Psoas muscle (tissue), 8 donors: ENCODE data around the gene SSBP4. TPM values are rescaled to one million over a fixed set of nuclear protein-coding genes. Genes with fewer than 3 reads are reported as not detected.

Experiments
- ATAC-seq, 4 donors: fragments of 200-7000 bp; cut with Tn5 transposase; one replicate each; pipeline ENCODE4 v1.9.1; 2020; ENCODE audit warnings: moderate library complexity in 3 of 4, mild to moderate bottlenecking in 2 of 4
- DNase-seq, 2 donors: peaks; one replicate each; pipeline ENCODE4 v3.0.0-alpha.2; 2020
- H3K27ac ChIP-seq: fragments of 200-600 bp; one replicate; pipeline ENCODE4 v1.8.0; 2022
- H3K27me3 ChIP-seq, 3 donors: fragments of 200-600 bp in 1 of 3; one replicate each; pipeline versions ENCODE4 v1.6.1 to v1.8.0; 2013 to 2022; ENCODE audit warnings: low read length in 2 of 3, mild to moderate bottlenecking in 2 of 3, moderate library complexity in 1 of 3; ENCODE audit not compliant: insufficient read depth in 3 of 3
- H3K36me3 ChIP-seq, 2 donors: fragments of 200-600 bp in 1 of 2; one replicate each; pipeline versions ENCODE4 v1.6.1 to v1.8.0; 2013 to 2022; ENCODE audit warnings: low read depth in 1 of 2, mild to moderate bottlenecking in 1 of 2, moderate library complexity in 1 of 2; ENCODE audit not compliant: insufficient read depth in 1 of 2
- H3K4me1 ChIP-seq: fragments of 200-600 bp; one replicate; pipeline ENCODE4 v1.8.0; 2022
- H3K4me3 ChIP-seq: fragments of 200-600 bp; one replicate; pipeline ENCODE4 v1.8.0; 2022; ENCODE audit warnings: mild to moderate bottlenecking
- H3K9me3 ChIP-seq: fragments of 200-600 bp; one replicate; pipeline ENCODE4 v1.8.0; 2022
- WGBS, 3 donors: extraction: QIAGEN DNeasy Blood & Tissue Kit; methylation state at CpG; one replicate each; pipeline versions ENCODE4 v1.1.6 to v1.1.7; 2013; 5-methylcytosine and 5-hydroxymethylcytosine counted together
- intact Hi-C, 2 donors: fragments of 100-400 bp; cut with DNase I; formaldehyde crosslinking; loops; one replicate each; pipeline versions ENCODE4 v1.11.0 to v1.14.2; 2022
- polyA plus RNA-seq, 3 donors: library from polyadenylated mRNA; stranded (reverse); fragments of 200-250 nt; gene quantifications; one replicate each; pipeline ENCODE4 v1.2.3, GENCODE V29; 2013
- total RNA-seq, 4 donors: library from RNA; stranded (reverse); fragmentation: NEBNext Ultra II Directional in 2 of 4; extraction: Animal tissue kit (Norgen Biotek cat#: 25700) in 2 of 4; gene quantifications; one replicate each; pipeline versions ENCODE4 v1.2.1 to v1.2.4, GENCODE V29; 2021 to 2023
- TF ChIP-seq, protein P1 (sequence below): fragments of 200-600 bp; IDR thresholded peaks from one replicate; pipeline ENCODE4 v1.8.0; 2022; ENCODE audit warnings: antibody characterized with exemption
- donor health status: healthy with polysubstance abuse.
- donor health status: DM: no; HTN: no; CAD: no; lungs with moderate emphysema.
- donor health status: Bipolar disorder and iron deficiency.
- donor health status: healthy.
- donor health status: DM: yes; HTN: yes; CAD: no.
- donor health status: DM: no; HTN: no; CAD: no.
- donor health status: DM: no; HTN: no; CAD: no.
- donor health status: DM: yes; HTN: yes; CAD: no.

SSBP4 gene
- total and polyA plus RNA-seq, 7 donors = 25.8 to 46.1 (median 29.3) TPM

DNA sequence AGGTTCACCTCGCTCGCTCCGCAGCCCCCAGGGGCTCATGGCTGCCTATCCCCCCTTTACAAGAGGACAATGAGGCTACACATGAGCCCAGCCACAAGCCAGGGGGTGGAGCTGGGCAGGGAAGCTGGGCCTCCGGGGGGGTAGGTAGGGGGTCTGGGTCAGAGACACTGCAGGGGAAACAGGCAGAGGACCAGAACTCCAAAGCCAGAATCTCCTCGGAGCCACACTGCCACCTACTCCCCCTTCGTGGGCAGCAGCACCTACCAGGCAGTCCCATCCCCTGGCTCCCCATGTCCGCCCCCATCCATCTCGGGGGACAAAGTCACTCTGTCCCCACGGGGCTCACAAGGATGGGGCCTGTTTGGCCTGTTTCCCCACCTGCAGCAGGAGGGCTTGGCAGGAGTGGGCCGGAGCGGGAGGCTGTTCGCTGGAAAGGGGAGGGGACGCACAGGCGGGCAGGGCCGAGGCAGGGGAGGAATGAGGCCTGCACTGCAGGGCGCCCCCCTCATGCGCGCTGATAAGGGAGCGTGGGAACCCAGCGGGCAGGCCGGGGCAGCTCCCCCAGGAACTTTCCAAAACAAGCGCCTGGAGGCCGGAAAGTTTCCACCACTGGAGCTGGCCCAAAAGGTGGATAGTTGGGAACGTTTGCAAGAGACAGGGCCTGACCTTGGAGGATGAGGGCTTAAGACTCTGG lies 19.3 kb downstream of the SSBP4 start:
- no peaks in the 10 kb centered on the region for H3K9me3 ChIP-seq
- H3K4me3 ChIP-seq = peak overlapping the region; percentile 68
- peak in 1 of 2 donors; percentile 67 for DNase-seq
- TF ChIP-seq, protein P1, sequence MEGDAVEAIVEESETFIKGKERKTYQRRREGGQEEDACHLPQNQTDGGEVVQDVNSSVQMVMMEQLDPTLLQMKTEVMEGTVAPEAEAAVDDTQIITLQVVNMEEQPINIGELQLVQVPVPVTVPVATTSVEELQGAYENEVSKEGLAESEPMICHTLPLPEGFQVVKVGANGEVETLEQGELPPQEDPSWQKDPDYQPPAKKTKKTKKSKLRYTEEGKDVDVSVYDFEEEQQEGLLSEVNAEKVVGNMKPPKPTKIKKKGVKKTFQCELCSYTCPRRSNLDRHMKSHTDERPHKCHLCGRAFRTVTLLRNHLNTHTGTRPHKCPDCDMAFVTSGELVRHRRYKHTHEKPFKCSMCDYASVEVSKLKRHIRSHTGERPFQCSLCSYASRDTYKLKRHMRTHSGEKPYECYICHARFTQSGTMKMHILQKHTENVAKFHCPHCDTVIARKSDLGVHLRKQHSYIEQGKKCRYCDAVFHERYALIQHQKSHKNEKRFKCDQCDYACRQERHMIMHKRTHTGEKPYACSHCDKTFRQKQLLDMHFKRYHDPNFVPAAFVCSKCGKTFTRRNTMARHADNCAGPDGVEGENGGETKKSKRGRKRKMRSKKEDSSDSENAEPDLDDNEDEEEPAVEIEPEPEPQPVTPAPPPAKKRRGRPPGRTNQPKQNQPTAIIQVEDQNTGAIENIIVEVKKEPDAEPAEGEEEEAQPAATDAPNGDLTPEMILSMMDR = no peak
- peaks cover 18% of the 10 kb centered on the region for H3K4me1 ChIP-seq
- peaks cover 0 to 11% of the 10 kb centered on the region in 2 donors for H3K36me3 ChIP-seq
- peak; percentile 9 to 25 (median 12) for ATAC-seq
- WGBS, 3 donors = 18 to 24% (median 22%) methylated on average over 20 to 24 of the region's 24 CpGs
- H3K27me3 ChIP-seq = peaks cover 0 to 8% (median 6%) of the 10 kb centered on the region in 3 donors
- intact Hi-C loops = no loop called here
- peak overlapping the region; percentile 50 for H3K27ac ChIP-seq

DNA sequence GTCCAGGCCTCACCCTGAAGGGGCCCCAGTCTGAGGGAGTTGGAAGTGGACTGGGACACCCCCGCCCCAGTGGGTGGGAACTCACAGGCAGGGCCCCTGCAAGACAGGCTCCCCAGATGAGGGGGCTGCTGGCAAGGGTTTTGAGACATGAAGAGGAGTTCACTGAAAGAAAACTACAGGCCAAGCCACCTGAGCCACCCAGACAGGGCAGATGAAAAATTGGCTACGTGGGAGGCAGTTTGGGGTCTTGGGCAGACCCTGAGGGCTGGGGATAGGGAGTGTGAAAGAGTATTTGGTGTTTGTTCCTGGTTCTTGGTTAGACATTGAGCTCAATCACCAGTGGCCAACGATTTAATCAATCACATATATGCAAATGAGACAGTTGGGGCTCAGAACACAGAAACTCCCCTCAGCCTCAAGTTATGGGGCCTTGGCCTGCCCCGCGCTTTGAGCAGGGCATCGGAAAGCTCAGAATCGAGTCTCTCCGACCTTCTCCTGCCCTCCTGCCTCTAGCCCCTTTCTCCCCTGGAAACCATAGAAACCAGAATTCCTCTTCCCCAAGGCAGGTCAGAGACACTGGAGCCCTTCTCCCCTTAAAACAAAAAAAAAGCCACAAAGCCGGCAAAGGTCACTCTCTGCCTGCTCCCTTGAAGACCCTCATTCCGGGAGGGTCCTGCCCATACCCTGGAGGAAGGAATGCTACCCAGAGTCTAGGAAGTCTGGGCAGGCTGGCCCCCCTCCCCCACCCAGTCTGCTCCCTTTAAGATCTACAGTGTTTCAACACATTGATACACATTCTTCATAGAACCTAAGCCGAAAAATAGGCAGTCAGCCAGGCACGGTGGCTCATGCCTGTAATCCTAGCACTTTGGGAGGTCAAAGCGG lies 20.1 kb downstream of the SSBP4 start:
- no peak for DNase-seq
- no peaks in the 10 kb centered on the region for H3K9me3 ChIP-seq
- intact Hi-C loops = no loop called here
- 56 to 64% (median 63%) methylated on average over 13 of the region's 13 CpGs for WGBS, 3 donors
- peaks cover 18% of the 10 kb centered on the region for H3K4me1 ChIP-seq
- peaks cover 0 to 19% of the 10 kb centered on the region in 2 donors for H3K36me3 ChIP-seq
- peaks cover 0 to 8% (median 6%) of the 10 kb centered on the region in 3 donors for H3K27me3 ChIP-seq
- no peak overlapping the region for H3K4me3 ChIP-seq
- ATAC-seq = peak in 3 of 4 donors; percentile 8 to 13 (median 9)
- no peak overlapping the region for H3K27ac ChIP-seq
- TF ChIP-seq, protein P1 = no peak

DNA sequence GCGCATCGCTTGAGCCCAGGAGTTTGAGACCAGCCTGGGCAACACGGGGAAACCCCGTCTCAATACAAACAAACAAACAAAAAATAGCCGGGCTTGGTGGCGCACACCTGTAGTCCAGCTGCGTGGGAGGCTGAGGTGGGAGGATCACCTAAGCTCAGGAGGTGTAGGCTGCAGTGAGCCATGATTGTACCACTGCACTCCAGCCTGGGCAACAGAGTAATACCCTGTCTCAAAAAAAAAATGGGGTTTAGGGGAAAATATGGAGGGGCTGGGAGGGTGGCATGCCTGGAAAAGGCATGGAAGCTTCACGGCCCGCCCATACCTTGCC lies 20.7 kb downstream of the SSBP4 start:
- 69 to 72% (median 71%) methylated on average over 9 of the region's 9 CpGs for WGBS, 3 donors
- Histone ChIP-seq H3K4me1 (peaks cover 18% of the 10 kb centered on the region), H3K27ac (no peak overlapping the region), H3K36me3 (peaks cover 4 to 25% of the 10 kb centered on the region in 2 donors), H3K9me3 (no peaks in the 10 kb centered on the region), H3K4me3 (no peak overlapping the region), H3K27me3 (peaks cover 0 to 8% (median 6%) of the 10 kb centered on the region in 3 donors)
- TF ChIP-seq, protein P1 = no peak
- intact Hi-C loops = no loop called here
- ATAC-seq = no peak
- peak in 1 of 2 donors; percentile 65 for DNase-seq

DNA sequence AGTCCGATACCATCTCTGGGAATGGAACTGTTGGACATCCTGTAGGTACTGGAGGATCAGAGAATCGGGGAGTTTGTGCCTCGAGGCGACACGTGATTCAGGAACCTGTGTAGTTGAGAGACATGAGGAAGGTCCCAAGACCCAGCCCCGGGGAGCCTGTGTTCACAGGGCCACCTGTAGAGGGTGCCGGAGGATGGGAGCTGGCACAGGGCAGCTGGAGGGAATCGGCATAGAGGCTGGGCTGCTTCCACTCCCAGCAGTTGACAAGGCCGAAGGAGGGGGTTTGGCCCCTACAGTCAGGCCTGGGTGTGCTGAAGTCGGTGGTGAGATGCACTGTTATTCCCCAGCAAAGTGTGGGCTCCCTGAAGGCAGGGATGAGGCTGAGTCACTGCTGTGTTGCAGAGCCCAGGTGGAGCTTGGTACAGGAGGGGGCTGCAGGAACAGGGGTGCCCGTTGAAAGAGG lies 21.2 kb downstream of the SSBP4 start:
- TF ChIP-seq, protein P1 = peak; percentile 15
- ATAC-seq (peak in 1 of 4 donors; percentile 22), DNase-seq (no peak)
- Histone ChIP-seq H3K27ac (no peak overlapping the region), H3K36me3 (peaks cover 5 to 29% of the 10 kb centered on the region in 2 donors), H3K4me3 (no peak overlapping the region), H3K27me3 (peaks cover 0 to 8% (median 6%) of the 10 kb centered on the region in 3 donors), H3K4me1 (peaks cover 18% of the 10 kb centered on the region), H3K9me3 (no peaks in the 10 kb centered on the region)
- intact Hi-C loops = no loop called here
- WGBS, 3 donors = 50 to 54% (median 52%) methylated on average over 11 of the region's 11 CpGs
